Ovary (tissue), 9 donors: ENCODE measurements around the gene KCTD5. TPM values are rescaled to one million over a fixed set of nuclear protein-coding genes. Genes with fewer than 3 reads are reported as not detected.
A peak's percentile ranks its signal among the peaks of the same experiment; 100 is the strongest.

Experiments used
- DNase-seq, 5 donors: peaks; one replicate each; pipeline ENCODE4 v3.0.0-alpha.2; 2019 to 2020
- H3K27ac ChIP-seq, 2 donors: fragments of 200-600 bp; one replicate each; pipeline versions ENCODE4 v1.5.1 to v1.8.0; 2019 to 2022
- H3K27me3 ChIP-seq: fragments of 200-600 bp; one replicate; pipeline ENCODE4 v1.8.0; 2022
- H3K36me3 ChIP-seq: fragments of 200-600 bp; sonication (generic); one replicate; pipeline ENCODE4 v1.5.1; 2019
- H3K4me1 ChIP-seq: one replicate; pipeline ENCODE4 v1.8.1; 2013; ENCODE audit warnings: mild to moderate bottlenecking, moderate library complexity; ENCODE audit not compliant: insufficient read depth
- H3K4me3 ChIP-seq: fragments of 200-600 bp; sonication (generic); one replicate; pipeline ENCODE4 v1.5.1; 2017
- H3K9me3 ChIP-seq, 2 donors: fragments of 200-600 bp in 1 of 2; sonication (generic) in 1 of 2; one replicate each; pipeline versions ENCODE4 v1.5.1 to v1.8.1; 2013 to 2019; ENCODE audit warnings: mild to moderate bottlenecking in 1 of 2, moderate library complexity in 1 of 2
- EP300 ChIP-seq: sonication (generic); formaldehyde crosslinking; IDR thresholded peaks from one replicate; pipeline ENCODE4 v1.6.1; 2017; ENCODE audit warnings: antibody characterized with exemption
- POLR2A ChIP-seq: fragments of 450-650 bp; IDR thresholded peaks from one replicate; pipeline ENCODE4 v1.6.1; 2017; ENCODE audit warnings: antibody characterized with exemption, mild to moderate bottlenecking, moderate library complexity
- WGBS, 3 donors: extraction: QIAGEN DNeasy Blood & Tissue Kit in 1 of 3; methylation state at CpG; one replicate each; pipeline versions ENCODE4 v1.1.5 to v1.1.7; 2013 to 2017; 5-methylcytosine and 5-hydroxymethylcytosine counted together
- intact Hi-C, 4 donors: fragments of 100-400 bp; cut with DNase I; formaldehyde crosslinking; loops; one replicate each; pipeline versions ENCODE4 v1.11.0 to v1.15.1; 2022 to 2023
- polyA plus RNA-seq, 2 donors: library from polyadenylated mRNA; stranded (reverse); fragments of 200-250 nt in 1 of 2; fragments of 350-450 nt in 1 of 2; fragmentation: Illumina TruSeq in 1 of 2; extraction: RNeasy Lipid Tissue Mini Kit (QIAGEN cat#74804) in 1 of 2; gene quantifications; one replicate each; pipeline ENCODE4 v1.2.3, GENCODE V29; 2013 to 2014
- total RNA-seq, 7 donors: library from RNA; depleted of rRNA in 2 of 7; stranded (reverse); fragments of >200 nt in 2 of 7; fragmentation: NEBNext Ultra II Directional in 3 of 7; extraction: Animal tissue kit (Norgen Biotek cat#: 25700) in 3 of 7; gene quantifications; one replicate each; pipeline versions ENCODE4 v1.1.0 to v1.2.4, GENCODE V29; 2016 to 2023
- TF ChIP-seq, protein P1 (sequence below), 3 donors: fragments of 450-650 bp in 2 of 3; fragments of 200-600 bp in 1 of 3; IDR thresholded peaks; one replicate each; pipeline versions ENCODE4 v1.5.1 to v1.8.0; 2016 to 2022; ENCODE audit warnings: antibody characterized with exemption in 3 of 3, mild to moderate bottlenecking in 1 of 3
- donor health status: DM: no; HTN: no; CAD: no; lungs with moderate emphysema.
- donor health status: DM: no; HTN: no; CAD: no.
- donor health status: Bipolar disorder and iron deficiency.
- donor health status: DM: yes; HTN: yes; CAD: no.
- donor health status: DM: no; HTN: no; CAD: no.
- donor health status: DM: yes; HTN: yes; CAD: no.

KCTD5 gene
- total and polyA plus RNA-seq, 9 donors = 12.2 to 19.8 (median 13.3) TPM

DNA sequence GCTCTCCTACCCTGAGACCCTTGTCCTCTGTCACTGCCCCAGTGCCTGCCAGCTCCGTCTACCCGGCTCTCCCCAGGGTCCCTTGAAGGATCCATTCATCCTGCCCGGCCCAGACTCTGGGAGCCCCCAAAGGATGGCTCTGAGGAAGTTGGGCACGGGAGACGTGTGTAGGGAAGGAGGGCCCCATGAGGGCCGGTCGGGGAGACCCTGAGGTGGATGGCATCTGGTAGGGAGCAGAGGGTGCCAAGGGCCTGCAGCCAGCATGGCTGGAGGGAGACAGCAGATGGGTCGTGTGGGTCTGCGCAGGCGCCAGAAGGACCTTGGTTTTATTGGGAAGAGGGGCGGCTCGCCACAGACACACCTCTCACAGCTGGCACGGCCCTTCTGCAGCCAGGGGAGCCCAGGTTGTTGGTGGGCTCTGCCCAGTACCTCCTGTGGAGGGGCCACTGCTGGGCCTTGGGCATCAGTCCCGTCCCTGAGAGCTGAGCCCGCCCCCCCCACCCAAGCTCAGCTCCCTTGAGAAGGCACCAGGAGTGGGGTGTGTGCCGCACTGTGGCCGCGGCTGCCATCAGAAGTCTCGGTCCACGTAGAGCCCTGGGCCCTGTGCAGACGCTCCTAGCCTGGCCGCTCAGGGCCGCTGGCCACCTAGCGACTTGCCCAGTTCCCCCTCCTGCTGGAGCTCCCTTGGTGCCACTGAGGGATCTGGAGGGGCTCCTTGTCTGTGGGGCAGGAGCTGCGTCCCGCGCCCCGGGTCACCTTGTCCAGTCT, 16.0 kb downstream of the KCTD5 start:
- no peaks in the 10 kb centered on the region for H3K36me3 ChIP-seq
- no peak overlapping the region for H3K27ac ChIP-seq
- intact Hi-C loops = no loop called here
- TF ChIP-seq POLR2A = no peak
- TF ChIP-seq, protein P1, sequence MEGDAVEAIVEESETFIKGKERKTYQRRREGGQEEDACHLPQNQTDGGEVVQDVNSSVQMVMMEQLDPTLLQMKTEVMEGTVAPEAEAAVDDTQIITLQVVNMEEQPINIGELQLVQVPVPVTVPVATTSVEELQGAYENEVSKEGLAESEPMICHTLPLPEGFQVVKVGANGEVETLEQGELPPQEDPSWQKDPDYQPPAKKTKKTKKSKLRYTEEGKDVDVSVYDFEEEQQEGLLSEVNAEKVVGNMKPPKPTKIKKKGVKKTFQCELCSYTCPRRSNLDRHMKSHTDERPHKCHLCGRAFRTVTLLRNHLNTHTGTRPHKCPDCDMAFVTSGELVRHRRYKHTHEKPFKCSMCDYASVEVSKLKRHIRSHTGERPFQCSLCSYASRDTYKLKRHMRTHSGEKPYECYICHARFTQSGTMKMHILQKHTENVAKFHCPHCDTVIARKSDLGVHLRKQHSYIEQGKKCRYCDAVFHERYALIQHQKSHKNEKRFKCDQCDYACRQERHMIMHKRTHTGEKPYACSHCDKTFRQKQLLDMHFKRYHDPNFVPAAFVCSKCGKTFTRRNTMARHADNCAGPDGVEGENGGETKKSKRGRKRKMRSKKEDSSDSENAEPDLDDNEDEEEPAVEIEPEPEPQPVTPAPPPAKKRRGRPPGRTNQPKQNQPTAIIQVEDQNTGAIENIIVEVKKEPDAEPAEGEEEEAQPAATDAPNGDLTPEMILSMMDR (IDR thresholded peaks at IDR 0.05) = no peak
- no peak for DNase-seq
- WGBS, 3 donors = 89 to 94% (median 93%) methylated on average over 28 of the region's 28 CpGs
- no peaks in the 10 kb centered on the region for H3K9me3 ChIP-seq
- no peaks in the 10 kb centered on the region for H3K27me3 ChIP-seq
- H3K4me1 ChIP-seq = peaks cover 3% of the 10 kb centered on the region
- no peak overlapping the region for H3K4me3 ChIP-seq

GRCh38 chr16:2698965-2699750, 16.8 kb downstream of the KCTD5 start:
- DNase-seq = peak in 3 of 5 donors; percentile 42 to 67 (median 53)

GRCh38 chr16:2699791-2700600, 17.7 kb downstream of the KCTD5 start:
- Histone ChIP-seq H3K9me3 (no peaks in the 10 kb centered on the region), H3K4me1 (no peaks in the 10 kb centered on the region), H3K4me3 (no peak overlapping the region), H3K27me3 (no peaks in the 10 kb centered on the region), H3K27ac (no peak overlapping the region), H3K36me3 (no peaks in the 10 kb centered on the region)
- intact Hi-C loops = no loop called here
- TF ChIP-seq POLR2A (no peak), EP300 (no peak)
- TF ChIP-seq, protein P1 (IDR thresholded peaks at IDR 0.05) = no peak
- no peak for DNase-seq
- 74 to 83% (median 75%) methylated on average over 28 of the region's 28 CpGs for WGBS, 3 donors

More at GRCh38 chr16:2698965-2699750, 16.8 kb downstream of the KCTD5 start:
- TF ChIP-seq POLR2A (no peak), EP300 (no peak)
- TF ChIP-seq, protein P1 (IDR thresholded peaks at IDR 0.05) = no peak
- H3K36me3 ChIP-seq = no peaks in the 10 kb centered on the region
- H3K4me3 ChIP-seq = no peak overlapping the region
- intact Hi-C loops = no loop called here
- H3K27me3 ChIP-seq = no peaks in the 10 kb centered on the region
- 37 to 66% (median 39%) methylated on average over 32 of the region's 32 CpGs for WGBS, 3 donors
- no peak overlapping the region for H3K27ac ChIP-seq
- no peaks in the 10 kb centered on the region for H3K4me1 ChIP-seq
- H3K9me3 ChIP-seq = no peaks in the 10 kb centered on the region

- no peak overlapping the region for H3K4me3 ChIP-seq
- H3K9me3 ChIP-seq = no peaks in the 10 kb centered on the region
- no peaks in the 10 kb centered on the region for H3K27me3 ChIP-seq
- H3K27ac ChIP-seq = no peak overlapping the region
- peak in 1 of 5 donors; percentile 15 for DNase-seq
- H3K4me1 ChIP-seq = no peaks in the 10 kb centered on the region
- WGBS, 3 donors = 77 to 85% (median 80%) methylated on average over 13 of the region's 13 CpGs
- TF ChIP-seq, protein P1 (IDR thresholded peaks at IDR 0.05) = no peak
- TF ChIP-seq POLR2A (no peak), EP300 (no peak)
- intact Hi-C loops = no loop called here
- no peaks in the 10 kb centered on the region for H3K36me3 ChIP-seq
These were observed 18.5 kb downstream of the KCTD5 start for GRCh38 chr16:2700786-2701185.
